Epithelial cell of esophagus (primary cell): ENCODE results near the gene TRIM33.
"Not testable (repeated sequence)": the region's sequence is repeated elsewhere in the genome, so short reads cannot be mapped to it uniquely, and the experiment has no call there.

Experiments
- DNase-seq: peaks from one replicate; pipeline ENCODE4 v3.0.0; 2010; ENCODE audit warnings: low read depth
- H3K4me3 ChIP-seq: 2 replicates; pipeline ENCODE4 v1.5.1; 2011; ENCODE audit warnings: mild to moderate bottlenecking, low read length, control low read depth
- CTCF ChIP-seq: IDR thresholded peaks from 2 replicates; pipeline ENCODE4 v1.5.1; 2011; ENCODE audit warnings: low read depth, mild to moderate bottlenecking, low read length, control low read depth, inconsistent platforms; ENCODE audit not compliant: insufficient read depth; ENCODE audit errors: missing control alignments

TRIM33 gene

GRCh38 chr1:114390960-114391359 is 120.0 kb downstream of the TRIM33 start:
- no peak for DNase-seq
- no peak for TF ChIP-seq CTCF
- no peak overlapping the region for H3K4me3 ChIP-seq

DNA sequence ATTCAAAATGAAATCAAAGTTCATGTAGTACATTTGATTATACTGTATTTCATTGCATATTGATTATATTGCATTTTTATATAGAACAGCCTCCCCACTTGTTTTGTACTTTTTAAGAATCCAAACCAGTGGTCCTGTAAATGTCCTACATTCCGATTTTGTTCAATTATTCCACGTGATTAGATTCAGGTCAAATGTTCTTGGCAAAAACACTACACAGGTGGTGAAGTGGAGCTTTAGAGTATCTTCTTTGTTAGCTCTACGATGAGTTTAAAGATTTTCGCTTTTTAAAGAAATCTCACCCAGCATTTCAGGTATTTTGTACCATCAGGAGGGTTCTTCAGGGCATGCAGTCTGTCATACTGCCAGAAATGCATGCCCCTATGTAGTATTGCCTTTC is 120.6 kb downstream of the TRIM33 start:
- TF ChIP-seq CTCF, result no peak
- DNase-seq, result no peak
- no peak overlapping the region for H3K4me3 ChIP-seq

GRCh38 chr1:114388432-114389003 is 122.5 kb downstream of the TRIM33 start:
- H3K4me3 ChIP-seq, result no peak overlapping the region
- TF ChIP-seq CTCF, result no peak
- no peak for DNase-seq

DNA sequence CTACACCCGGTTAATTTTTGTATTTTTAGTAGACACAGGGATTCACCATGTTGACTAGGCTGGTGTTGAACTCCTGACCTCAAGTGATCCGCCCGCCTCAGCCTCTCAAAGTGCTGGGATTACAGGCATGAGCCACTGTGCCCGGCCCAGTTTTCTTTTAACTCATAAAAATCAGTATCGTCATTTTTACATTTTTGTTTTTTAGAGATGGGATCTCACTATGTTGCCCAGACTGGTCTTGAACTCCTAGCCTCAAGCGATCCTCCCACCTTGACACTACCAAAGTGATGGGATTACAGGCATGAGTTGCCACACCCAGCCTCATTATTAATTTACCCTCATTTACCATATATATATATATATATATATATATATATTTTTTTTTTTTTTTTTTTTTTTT is 123.4 kb downstream of the TRIM33 start:
- DNase-seq, result not testable (repeated sequence)

DNA sequence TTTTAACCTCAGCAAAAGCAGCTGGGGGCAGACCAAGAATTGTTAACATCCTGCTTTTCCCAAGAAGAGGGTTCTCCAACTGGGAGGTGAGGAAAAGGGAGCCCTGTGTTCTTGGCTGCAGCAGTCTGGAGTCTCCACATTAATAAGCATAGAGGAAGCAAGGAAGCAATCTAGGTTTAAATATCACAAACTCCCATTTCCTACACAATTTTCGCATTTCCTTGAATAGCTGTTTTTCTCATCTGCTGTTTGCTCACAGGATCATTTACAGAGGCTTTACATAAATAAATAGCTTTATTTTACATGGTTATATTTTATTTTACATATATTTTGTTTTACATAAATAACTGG is 124.0 kb downstream of the TRIM33 start:
- no peak for TF ChIP-seq CTCF
- no peak for DNase-seq
- H3K4me3 ChIP-seq, result no peak overlapping the region

More for the DNA sequence above, 123.4 kb downstream of the TRIM33 start:
- H3K4me3 ChIP-seq, result not testable (repeated sequence)

- peak; percentile 13 for DNase-seq
- no peak for TF ChIP-seq CTCF
- no peak overlapping the region for H3K4me3 ChIP-seq
These were observed 124.6 kb downstream of the TRIM33 start for GRCh38 chr1:114386129-114387009.

GRCh38 chr1:114384922-114385321 is 126.1 kb downstream of the TRIM33 start:
- H3K4me3 ChIP-seq, result no peak overlapping the region
- no peak for TF ChIP-seq CTCF
- no peak for DNase-seq
